BJ (cell line): ENCODE measurements around the gene ZXDB. TPM values are rescaled to one million over a fixed set of nuclear protein-coding genes. Genes with fewer than 3 reads are reported as not detected.

Experiments used
- CTCF ChIA-PET: fragments of 350-600 bp; formaldehyde crosslinking; extraction: SDS; loops from one replicate; lab custom pipeline; 2021; ENCODE audit warnings: antibody characterized with exemption, inconsistent platforms; lab: Yijun Ruan, JAX
- POLR2A ChIA-PET: fragments of 300-600 bp; sonication (Branson Sonifier 250); formaldehyde crosslinking; extraction: SDS; loops from one replicate; lab custom pipeline; 2021; ENCODE audit warnings: antibody characterized with exemption; lab: Charles Lee
- DNase-seq: peaks from one replicate; pipeline ENCODE4 v3.0.0-alpha.2; 2011; ENCODE audit warnings: low read depth
- H3K27me3 ChIP-seq: 2 replicates; pipeline ENCODE4 v1.6.0; 2011; ENCODE audit warnings: low read length; ENCODE audit not compliant: control insufficient read depth, insufficient read depth
- H3K36me3 ChIP-seq: 2 replicates; pipeline ENCODE4 v1.5.1; 2011; ENCODE audit warnings: low read length; ENCODE audit not compliant: control insufficient read depth, insufficient read depth
- H3K4me3 ChIP-seq: 2 replicates; pipeline ENCODE4 v1.5.1; 2011; ENCODE audit warnings: low read depth, mild to moderate bottlenecking, control low read depth, low read length
- CTCF ChIP-seq: IDR thresholded peaks from 2 replicates; pipeline ENCODE4 v1.5.1; 2011; ENCODE audit warnings: low read depth, mild to moderate bottlenecking, control low read depth, inconsistent platforms, low read length, moderate library complexity; ENCODE audit not compliant: insufficient read depth
- polyA plus RNA-seq: library from polyadenylated mRNA; depleted of rRNA; stranded (reverse); fragments of >200 nt; gene quantifications from 2 replicates; pipeline ENCODE4 v1.2.3, GENCODE V29; 2011; rRNA removed

Gene ZXDB
- polyA plus RNA-seq, 1 experiment = 3.3 TPM

- ChIA-PET CTCF (no interaction called here), POLR2A (no interaction called here)
- H3K27me3 ChIP-seq = no peaks in the 10 kb centered on the region
- no peak for TF ChIP-seq CTCF
- no peak overlapping the region for H3K4me3 ChIP-seq
- H3K36me3 ChIP-seq = no peaks in the 10 kb centered on the region
- DNase-seq = no peak
These were observed 49.5 kb downstream of the ZXDB start for GRCh38 chrX:57641338-57641737.

- CTCF ChIA-PET = no interaction called here
- POLR2A ChIA-PET = no interaction called here
These were observed 51.9 kb downstream of the ZXDB start for GRCh38 chrX:57643698-57644097.

GRCh38 chrX:57647020-57647419 is 55.2 kb downstream of the ZXDB start:
- no peak for DNase-seq
- no peaks in the 10 kb centered on the region for H3K36me3 ChIP-seq
- ChIA-PET POLR2A (no interaction called here), CTCF (no interaction called here)
- no peaks in the 10 kb centered on the region for H3K27me3 ChIP-seq
- no peak for TF ChIP-seq CTCF
- H3K4me3 ChIP-seq = no peak overlapping the region

More at GRCh38 chrX:57643698-57644097, 51.9 kb downstream of the ZXDB start:
- Histone ChIP-seq H3K36me3 (no peaks in the 10 kb centered on the region), H3K27me3 (no peaks in the 10 kb centered on the region), H3K4me3 (no peak overlapping the region)
- no peak for DNase-seq
- TF ChIP-seq CTCF = no peak

Other genes with a start within 250 kb of the ZXDB start
- gene NLRP2B, start 88.2 kb downstream of the ZXDB start, polyA plus RNA-seq = not detected in 2 replicates